Uterus (tissue), 4 donors: ENCODE data around the gene ELMO1. TPM values are rescaled to one million over a fixed set of nuclear protein-coding genes. Genes with fewer than 3 reads are reported as not detected.

Source experiments
- DNase-seq, 2 donors: peaks; one replicate each; pipeline ENCODE4 v3.0.0-alpha.2; 2019 to 2020
- H3K27ac ChIP-seq, 2 donors: fragments of 200-600 bp; sonication (generic); 1 replicate in 1 of 2; 2 replicates in 1 of 2; pipeline ENCODE4 v1.5.1; 2016 to 2018
- H3K27me3 ChIP-seq, 2 donors: fragments of 200-600 bp; sonication (generic); one replicate each; pipeline ENCODE4 v1.5.1; 2018 to 2019; ENCODE audit warnings: control low read depth in 1 of 2
- H3K36me3 ChIP-seq, 2 donors: fragments of 200-600 bp; sonication (generic); one replicate each; pipeline ENCODE4 v1.5.1; 2019; ENCODE audit warnings: control low read depth in 1 of 2
- H3K4me1 ChIP-seq, 2 donors: fragments of 200-600 bp; sonication (generic); one replicate each; pipeline ENCODE4 v1.5.1; 2018 to 2019; ENCODE audit warnings: control low read depth in 1 of 2
- H3K4me3 ChIP-seq, 2 donors: fragments of 200-600 bp; sonication (generic); 1 replicate in 1 of 2; 2 replicates in 1 of 2; pipeline ENCODE4 v1.5.1; 2018 to 2019; ENCODE audit warnings: mild to moderate bottlenecking in 1 of 2
- H3K9me3 ChIP-seq, 2 donors: fragments of 200-600 bp; sonication (generic); one replicate each; pipeline ENCODE4 v1.5.1; 2019; ENCODE audit warnings: control low read depth in 1 of 2
- POLR2A ChIP-seq, 2 donors: fragments of 450-650 bp; IDR thresholded peaks; one replicate each; pipeline ENCODE4 v1.6.1; 2016; ENCODE audit warnings: antibody characterized with exemption in 2 of 2, mild to moderate bottlenecking in 1 of 2, moderate library complexity in 1 of 2
- intact Hi-C: fragments of 100-400 bp; cut with DNase I; formaldehyde crosslinking; loops from one replicate; pipeline ENCODE4 v1.15.1; 2023; ENCODE audit warnings: low total_unique reads
- total RNA-seq, 4 donors: library from RNA; depleted of rRNA in 3 of 4; stranded (reverse); fragments of >200 nt in 3 of 4; gene quantifications; one replicate each; pipeline versions ENCODE4 v1.1.0 to v1.2.4, GENCODE V29; 2014 to 2023
- TF ChIP-seq, protein P1 (sequence below), 4 experiments: fragments of 200-600 bp in 2 of 4; fragments of 450-650 bp in 2 of 4; sonication (generic) in 2 of 4; IDR thresholded peaks; one replicate each; pipeline ENCODE4 v1.5.1; 2016 to 2019; ENCODE audit warnings: antibody characterized with exemption in 4 of 4, mild to moderate bottlenecking in 2 of 4, moderate library complexity in 1 of 4
- donor health status: DM: yes; HTN: yes; CAD: no.

ELMO1 gene
- total RNA-seq, 4 donors from 2014 or later, result 37.9 to 64.7 (median 55.5) TPM

DNA sequence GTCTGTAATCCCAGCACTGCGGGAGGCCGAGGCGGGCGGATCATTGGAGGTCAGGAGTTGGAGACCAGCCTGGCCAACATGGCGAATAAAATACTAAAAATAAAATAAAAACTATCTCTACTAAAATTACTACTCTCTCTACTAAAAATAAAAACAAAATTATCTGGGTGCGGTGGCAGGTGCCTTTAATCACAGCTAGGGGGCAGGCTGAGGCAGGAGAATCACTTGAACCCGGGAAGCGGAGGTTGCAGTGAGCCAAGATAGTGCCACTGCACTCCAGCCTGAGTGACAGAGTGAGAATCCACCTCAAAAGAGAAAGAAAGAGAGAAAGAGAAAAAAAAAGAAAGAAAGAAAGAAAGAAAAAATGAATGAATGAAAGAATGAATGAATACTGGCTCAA, 351.4 kb downstream of the ELMO1 start:
- Histone ChIP-seq H3K9me3 (no peaks in the 10 kb centered on the region), H3K4me1 (no peaks in the 10 kb centered on the region), H3K27me3 (no peaks in the 10 kb centered on the region), H3K4me3 (no peak overlapping the region), H3K27ac (no peak overlapping the region), H3K36me3 (no peaks in the 10 kb centered on the region)
- DNase-seq, result no peak
- TF ChIP-seq POLR2A (IDR thresholded peaks at IDR 0.05), result no peak
- TF ChIP-seq, protein P1, sequence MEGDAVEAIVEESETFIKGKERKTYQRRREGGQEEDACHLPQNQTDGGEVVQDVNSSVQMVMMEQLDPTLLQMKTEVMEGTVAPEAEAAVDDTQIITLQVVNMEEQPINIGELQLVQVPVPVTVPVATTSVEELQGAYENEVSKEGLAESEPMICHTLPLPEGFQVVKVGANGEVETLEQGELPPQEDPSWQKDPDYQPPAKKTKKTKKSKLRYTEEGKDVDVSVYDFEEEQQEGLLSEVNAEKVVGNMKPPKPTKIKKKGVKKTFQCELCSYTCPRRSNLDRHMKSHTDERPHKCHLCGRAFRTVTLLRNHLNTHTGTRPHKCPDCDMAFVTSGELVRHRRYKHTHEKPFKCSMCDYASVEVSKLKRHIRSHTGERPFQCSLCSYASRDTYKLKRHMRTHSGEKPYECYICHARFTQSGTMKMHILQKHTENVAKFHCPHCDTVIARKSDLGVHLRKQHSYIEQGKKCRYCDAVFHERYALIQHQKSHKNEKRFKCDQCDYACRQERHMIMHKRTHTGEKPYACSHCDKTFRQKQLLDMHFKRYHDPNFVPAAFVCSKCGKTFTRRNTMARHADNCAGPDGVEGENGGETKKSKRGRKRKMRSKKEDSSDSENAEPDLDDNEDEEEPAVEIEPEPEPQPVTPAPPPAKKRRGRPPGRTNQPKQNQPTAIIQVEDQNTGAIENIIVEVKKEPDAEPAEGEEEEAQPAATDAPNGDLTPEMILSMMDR (IDR thresholded peaks at IDR 0.05), result no peak
- intact Hi-C loops, result no loop called here

DNA sequence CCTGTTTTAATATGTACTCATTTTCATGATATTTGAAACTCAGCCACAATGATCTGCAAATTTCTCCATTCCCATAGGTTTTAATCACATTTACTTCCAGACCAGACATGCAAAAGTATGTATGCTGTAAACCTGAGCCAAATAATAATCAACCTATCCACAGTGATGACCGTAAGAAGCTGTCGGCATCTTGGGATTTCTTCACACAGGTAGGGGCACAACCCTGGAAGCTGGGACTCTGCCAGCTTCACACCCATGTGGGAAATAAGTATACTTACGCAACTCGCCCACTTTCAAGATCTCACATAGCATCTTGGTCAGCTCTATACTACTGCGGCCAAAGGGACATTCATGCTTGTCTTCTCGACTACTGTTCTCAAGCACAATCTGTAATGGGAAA, 352.3 kb downstream of the ELMO1 start:
- Histone ChIP-seq H3K27me3 (no peaks in the 10 kb centered on the region), H3K9me3 (no peaks in the 10 kb centered on the region), H3K4me3 (no peak overlapping the region), H3K4me1 (no peaks in the 10 kb centered on the region), H3K36me3 (no peaks in the 10 kb centered on the region), H3K27ac (no peak overlapping the region)
- no peak for TF ChIP-seq POLR2A (IDR thresholded peaks at IDR 0.05)
- TF ChIP-seq, protein P1 (IDR thresholded peaks at IDR 0.05), result no peak
- intact Hi-C loops, result no loop called here
- no peak for DNase-seq

DNA sequence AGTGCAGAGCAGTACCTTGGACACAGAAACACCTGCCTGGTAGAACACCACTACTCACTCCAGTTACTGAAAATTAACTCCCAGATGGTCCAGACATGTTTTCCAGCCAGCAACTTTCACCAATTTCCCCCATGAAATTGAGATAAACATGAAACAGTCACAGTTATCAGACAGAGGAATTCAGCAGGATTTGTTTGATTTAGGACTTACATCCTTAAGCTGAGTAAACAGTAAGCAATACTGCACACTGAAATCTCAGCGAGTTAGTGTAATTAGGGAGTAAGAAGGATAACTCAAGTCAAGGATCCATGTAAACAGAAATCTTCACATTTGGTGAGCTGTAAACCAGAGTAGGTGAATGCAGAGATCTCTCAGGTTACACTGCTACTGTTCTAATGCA, 353.5 kb downstream of the ELMO1 start:
- H3K27me3 ChIP-seq, result no peaks in the 10 kb centered on the region
- no peaks in the 10 kb centered on the region for H3K4me1 ChIP-seq
- no peak for TF ChIP-seq POLR2A (IDR thresholded peaks at IDR 0.05)
- TF ChIP-seq, protein P1 (IDR thresholded peaks at IDR 0.05), result no peak
- intact Hi-C loops, result no loop called here
- no peaks in the 10 kb centered on the region for H3K36me3 ChIP-seq
- no peak for DNase-seq
- no peaks in the 10 kb centered on the region for H3K9me3 ChIP-seq
- H3K27ac ChIP-seq, result no peak overlapping the region
- no peak overlapping the region for H3K4me3 ChIP-seq

DNA sequence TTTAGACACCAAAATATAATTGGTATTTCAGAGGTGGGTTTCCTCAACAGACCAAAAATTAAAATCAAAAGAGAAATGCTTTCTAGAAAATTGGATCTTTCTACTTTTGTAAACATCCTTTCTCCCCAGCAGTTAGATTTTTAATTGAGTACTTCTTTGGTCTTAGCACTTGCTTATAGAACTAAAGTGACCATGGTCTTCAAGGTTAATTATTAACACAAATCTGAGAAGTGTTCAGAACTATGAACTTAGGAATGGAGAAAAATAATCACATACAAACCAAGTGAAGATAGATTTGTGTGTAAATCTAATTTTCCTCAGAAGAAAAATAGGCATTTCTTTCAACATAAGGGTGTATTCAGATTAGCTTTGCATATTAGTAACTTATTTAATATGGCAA, 355.4 kb downstream of the ELMO1 start:
- DNase-seq, result no peak
- Histone ChIP-seq H3K36me3 (no peaks in the 10 kb centered on the region), H3K27me3 (no peaks in the 10 kb centered on the region), H3K27ac (no peak overlapping the region), H3K4me3 (no peak overlapping the region), H3K4me1 (no peaks in the 10 kb centered on the region), H3K9me3 (no peaks in the 10 kb centered on the region)
- TF ChIP-seq, protein P1 (IDR thresholded peaks at IDR 0.05), result no peak
- TF ChIP-seq POLR2A (IDR thresholded peaks at IDR 0.05), result no peak
- intact Hi-C loops, result no loop called here

DNA sequence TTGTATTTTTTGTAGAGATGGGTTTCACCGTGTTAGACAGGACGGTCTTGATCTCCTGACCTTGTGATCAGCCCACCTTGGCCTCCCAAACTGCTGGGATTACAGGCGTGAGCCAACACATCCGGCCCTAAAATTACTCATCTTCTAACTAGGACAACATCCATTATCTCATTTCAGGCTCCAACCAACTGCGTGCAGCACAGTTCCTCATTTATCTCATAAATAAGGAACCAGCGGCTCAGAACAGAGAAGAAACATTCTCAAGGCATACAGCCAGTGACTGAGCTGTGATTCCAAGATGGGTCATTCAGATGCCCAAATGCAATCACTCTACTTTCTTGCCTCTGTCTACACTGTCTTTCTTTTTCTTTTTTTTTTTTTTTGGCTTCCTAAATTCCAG, 356.1 kb downstream of the ELMO1 start:
- H3K4me1 ChIP-seq, result no peaks in the 10 kb centered on the region
- no peaks in the 10 kb centered on the region for H3K36me3 ChIP-seq
- no peak overlapping the region for H3K27ac ChIP-seq
- intact Hi-C loops, result no loop called here
- no peaks in the 10 kb centered on the region for H3K9me3 ChIP-seq
- no peaks in the 10 kb centered on the region for H3K27me3 ChIP-seq
- H3K4me3 ChIP-seq, result no peak overlapping the region
- no peak for TF ChIP-seq POLR2A (IDR thresholded peaks at IDR 0.05)
- TF ChIP-seq, protein P1 (IDR thresholded peaks at IDR 0.05), result no peak
- DNase-seq, result no peak
